Fibroblast of skin of right biceps (primary cell): ENCODE data around the gene RNF144B.

Source experiments
- DNase-seq: peaks from one replicate; pipeline ENCODE4 v3.0.0-alpha.2; 2013

Gene RNF144B

DNA sequence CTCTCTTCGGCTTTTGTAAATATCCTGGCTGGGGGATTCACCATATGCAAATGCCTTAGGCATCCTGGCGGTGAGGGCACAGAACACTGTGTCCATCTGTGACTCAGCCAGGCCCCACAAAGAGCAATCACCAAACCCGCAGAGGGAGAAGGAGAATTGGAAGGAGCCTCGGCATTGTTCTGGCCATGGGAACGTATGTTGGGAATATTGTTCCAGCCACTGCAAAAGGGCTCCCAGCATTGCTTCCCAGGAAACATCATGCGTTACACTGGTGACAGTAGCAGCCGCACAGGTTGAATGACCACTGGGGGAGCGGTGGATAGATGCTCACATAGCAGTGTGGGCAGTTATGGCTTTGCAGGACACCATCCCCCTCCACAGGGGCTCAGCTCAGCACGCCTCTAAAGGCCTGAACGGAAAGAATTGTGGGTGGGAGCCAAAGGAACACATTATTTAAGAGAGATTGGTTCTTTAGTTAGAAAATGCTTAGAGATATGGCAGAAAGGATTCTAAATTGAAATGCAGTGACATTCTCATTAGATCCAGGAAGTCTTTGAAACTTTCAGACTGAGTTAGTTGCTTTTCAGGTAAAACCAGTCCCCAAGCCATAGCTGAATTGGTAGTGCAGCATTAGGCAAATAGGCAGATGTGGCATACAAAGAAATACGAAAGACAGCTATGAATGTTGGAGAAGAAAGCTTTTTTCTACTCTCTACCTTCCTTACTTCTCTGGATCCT, 104.3 kb downstream of the RNF144B start:
- no peak for DNase-seq

DNA sequence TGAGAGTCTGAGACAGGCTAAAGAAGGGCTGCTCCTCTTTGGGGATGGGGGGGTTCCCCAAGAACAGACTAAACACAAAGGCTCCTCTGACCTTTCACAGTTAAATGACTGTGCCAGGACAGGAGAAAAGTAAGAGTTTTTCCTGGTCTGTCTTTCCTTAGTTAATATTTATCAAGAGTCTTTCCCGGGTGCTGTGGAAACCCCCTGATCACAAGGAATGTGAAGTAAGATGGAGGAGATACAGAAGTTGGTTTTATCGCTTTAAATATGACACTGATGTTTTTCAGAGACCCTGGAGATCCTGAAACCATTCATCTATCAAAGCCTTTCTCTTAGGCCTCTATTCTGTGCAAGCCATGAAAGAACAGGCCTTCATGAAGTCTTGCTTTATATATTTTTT, 105.8 kb downstream of the RNF144B start:
- DNase-seq = no peak

DNA sequence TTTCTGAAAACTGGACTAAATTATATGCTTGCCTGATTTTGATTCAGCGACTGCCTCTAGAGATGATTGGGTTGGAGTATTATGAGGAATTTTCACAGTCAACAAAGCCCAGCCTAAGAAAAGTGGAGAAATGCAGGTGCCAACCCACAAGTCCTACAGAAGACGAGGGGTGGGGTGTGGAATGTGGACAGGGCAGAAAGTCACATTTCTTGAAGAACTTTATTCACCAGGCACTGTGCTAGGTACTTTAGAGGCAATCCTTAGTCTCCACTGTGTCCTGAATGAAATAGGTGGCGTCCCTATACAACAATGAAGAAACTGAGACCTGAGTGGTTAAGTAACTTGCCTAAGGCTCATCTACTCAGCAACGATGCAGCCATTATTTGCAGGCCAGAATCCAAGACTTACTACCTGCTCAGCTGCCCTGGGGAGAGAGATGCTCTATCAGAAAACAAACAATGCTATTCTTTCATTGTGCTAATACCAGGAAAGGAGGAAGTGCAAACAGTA, 106.3 kb downstream of the RNF144B start:
- no peak for DNase-seq

DNA sequence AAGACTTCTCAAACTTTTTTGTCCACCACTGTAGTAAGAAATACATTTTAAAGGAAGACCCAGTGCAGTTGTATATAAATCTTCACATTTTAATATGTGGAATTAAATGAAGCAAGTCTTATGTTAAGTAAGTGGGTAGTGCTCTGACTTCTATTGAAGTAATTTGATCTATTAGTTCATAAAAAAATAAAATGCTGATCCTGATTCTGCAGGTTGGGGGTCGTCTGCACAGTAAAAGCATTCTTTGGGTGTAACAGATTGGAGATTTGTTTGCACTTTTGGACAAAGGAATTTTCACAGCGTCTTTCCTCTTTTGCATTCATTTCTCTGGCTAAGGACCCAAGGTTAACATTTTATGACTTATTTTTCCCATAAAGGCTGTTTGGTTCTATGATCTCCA, 106.8 kb downstream of the RNF144B start:
- DNase-seq = no peak

DNA sequence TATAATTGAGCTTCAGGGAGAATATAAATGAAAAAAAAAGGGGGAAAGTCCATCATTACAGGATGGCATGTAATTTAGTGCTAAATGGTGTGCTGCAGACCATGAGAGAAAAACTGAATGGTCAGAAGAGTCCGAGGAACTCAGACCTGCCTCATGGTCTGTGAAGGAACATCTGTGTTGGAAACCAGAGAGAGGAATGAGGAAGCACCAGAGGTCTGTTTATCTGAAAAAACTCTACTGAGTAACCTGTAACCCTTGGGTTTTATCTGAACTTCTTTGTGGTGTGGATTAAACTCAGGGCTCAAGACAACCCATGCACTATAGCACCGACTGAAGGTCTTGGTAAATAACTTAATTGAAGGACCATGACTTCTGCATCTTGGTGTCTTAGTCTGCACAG, 108.1 kb downstream of the RNF144B start:
- DNase-seq = no peak

DNA sequence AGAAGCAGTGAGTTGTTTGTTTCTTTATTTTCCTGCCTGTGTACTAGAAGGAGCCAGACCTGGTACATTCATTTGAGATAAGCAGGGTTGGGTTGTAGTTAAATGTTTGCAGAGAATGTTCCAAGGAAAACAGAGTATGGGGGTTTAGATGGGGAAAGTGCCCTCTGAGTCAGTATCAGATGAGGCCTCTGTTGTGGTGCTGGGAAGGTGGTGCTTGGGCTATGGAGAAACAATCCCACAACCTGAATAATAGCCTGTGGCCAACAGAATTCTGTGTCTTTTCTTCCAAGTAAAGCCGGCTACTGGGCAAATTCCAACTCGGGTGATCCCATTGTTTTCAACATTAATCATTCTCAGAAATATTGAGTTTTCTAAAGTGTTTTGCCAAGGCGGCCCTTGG, 109.3 kb downstream of the RNF144B start:
- no peak for DNase-seq

DNA sequence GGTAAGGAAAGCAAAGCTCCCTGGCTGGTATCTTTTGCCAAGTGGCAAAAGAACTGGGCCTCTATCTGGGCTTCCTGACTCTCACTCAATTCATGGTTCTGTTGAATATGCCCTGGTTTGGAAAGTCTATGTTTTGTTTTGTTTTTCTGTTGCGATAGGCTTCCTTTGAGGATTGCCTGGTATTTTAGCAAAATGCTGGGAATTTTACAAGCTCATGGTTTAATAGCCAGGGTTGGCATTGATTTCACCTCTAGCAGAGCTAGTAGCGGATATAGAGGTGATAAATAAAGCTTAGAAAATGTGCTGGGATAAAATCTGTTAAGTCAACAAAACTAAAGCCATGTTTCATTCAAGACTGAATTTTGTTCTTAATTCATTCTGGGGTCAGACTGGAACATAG, 109.9 kb downstream of the RNF144B start:
- DNase-seq = no peak

DNA sequence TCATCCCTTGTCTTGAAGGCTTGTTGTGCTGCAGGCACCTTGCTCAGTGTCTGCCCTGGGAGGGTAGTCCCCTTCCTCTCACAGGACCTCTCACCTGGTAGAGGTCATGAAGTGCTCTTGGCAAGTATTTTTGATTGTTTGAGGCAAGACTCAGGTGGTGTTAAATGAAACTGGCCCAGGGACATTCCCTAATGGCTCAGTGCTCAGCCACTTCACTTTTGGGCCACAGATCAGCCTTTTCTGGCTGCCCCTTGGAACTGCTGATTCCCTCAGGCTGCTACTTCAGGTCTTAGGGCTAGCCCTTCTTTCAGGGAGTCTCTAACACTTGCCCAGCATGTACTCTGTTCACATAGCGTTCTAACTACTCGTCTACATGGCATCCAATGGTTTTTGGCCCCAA, 111.3 kb downstream of the RNF144B start:
- no peak for DNase-seq

DNA sequence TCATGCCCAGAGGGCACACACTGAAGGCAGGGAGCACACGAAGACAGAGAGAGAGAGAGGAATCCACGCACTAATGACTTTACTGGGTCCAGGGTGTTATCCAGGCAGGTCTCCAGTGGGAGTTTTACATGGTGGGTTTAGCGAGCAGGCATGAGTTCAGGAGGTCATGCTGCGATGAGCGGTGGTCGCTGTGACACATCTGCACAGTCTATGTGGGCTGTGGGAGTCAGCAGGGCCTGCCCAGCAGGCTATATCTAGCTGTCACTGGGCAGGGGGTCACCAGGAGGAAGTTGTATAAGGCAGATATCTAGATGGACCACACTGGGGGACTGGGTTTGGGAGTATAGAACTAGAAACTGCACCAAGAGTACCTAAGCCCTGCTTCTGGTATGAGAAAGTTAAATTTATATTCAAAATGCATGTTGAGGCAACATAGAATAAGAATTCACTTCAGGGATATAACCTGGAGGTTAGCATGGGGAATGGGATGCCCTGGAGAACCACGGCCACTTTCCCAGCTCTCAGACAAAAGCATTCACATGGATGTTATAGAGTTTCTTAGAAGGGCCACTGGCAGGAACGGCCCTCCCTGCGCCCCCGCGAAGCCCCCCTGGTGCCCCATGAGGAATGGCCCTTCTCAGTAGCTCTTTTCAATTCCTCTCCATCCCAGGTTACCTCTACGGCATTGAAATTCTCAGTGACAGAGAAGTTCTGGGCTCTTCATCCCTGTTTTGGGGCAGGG, 113.9 kb downstream of the RNF144B start:
- DNase-seq = no peak

DNA sequence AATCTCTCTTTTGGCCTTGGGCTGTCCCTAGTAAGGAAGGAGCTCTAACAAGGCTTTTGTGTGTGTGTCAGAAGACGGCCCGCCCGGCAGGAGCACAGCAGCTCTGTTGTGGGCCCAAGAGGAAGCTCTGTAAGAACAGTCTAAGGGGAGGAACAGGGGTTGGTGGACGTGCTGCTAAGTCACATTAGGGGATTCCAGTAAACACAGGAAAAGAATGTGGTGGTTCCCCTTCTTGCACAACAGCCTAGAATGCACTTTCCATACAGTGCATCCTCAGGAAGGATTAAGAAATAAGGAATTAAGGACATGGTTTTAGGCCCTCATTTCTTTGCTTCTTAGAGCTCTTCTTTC, 114.5 kb downstream of the RNF144B start:
- peak; percentile 82 for DNase-seq

DNA sequence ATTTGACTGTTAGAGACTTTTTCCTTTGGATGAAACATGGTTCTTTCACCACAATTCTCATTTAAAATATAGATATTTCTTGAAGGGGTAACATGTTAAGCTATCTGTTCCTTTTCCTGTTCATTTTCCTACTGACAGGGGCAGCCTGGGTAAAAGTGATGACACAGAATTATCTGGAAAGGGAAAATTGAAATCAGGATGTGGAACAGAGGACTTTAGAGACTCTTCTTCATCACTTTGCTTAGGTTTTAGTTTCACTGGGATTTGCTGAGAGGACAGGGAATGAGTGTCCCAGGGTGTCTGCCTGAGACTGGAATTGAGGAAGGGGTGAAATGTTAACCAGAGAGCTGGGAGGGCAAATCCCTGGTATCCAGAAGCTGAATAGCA, 116.0 kb downstream of the RNF144B start:
- DNase-seq = no peak

DNA sequence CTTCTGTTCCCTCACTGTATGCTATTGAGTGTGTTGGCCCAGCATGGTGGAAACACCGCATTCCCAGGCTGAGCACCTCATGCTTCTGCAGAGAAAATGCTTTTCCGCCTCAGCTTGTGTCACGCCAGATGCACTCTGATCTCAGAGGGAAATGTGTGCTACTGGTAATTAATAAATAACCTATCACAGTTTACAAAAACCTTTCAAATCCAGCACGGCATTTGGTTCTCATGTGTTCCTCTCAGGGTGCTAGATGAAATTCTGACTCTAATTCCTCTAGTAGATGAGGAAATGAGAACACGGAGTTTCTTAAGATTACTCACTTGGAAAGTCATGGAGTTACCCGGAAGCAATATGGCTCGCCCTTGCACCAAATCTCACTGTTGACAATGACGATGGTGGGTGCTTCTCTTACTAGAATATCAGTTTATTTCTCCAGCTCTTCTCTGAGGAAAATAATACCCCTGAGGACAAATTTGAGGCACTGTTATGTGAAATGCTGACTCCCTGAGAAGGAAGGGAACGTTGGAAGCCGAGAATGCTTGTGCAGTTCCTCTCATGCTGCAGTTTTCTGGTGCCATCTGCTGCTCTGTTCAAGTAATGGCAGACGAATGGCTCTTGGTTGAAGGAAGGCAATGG, 116.6 kb downstream of the RNF144B start:
- DNase-seq = peak; percentile 76

DNA sequence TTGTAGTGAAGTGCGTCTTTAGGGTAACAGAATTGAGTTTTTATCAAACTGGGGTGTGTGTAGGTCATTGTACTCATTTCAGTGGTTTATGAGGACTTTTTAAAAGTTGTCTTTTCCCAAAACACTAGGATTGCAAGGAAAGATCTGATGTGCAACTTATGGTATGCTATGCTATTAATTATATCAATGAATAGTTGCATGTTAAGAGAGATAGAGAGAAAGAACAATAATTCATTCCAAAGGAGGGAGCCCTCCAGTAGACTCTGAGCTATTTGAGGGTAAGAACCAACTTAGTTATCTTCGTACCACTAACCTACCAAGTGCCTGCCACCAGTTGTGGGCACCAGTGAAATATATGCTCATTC, 117.1 kb downstream of the RNF144B start:
- no peak for DNase-seq

DNA sequence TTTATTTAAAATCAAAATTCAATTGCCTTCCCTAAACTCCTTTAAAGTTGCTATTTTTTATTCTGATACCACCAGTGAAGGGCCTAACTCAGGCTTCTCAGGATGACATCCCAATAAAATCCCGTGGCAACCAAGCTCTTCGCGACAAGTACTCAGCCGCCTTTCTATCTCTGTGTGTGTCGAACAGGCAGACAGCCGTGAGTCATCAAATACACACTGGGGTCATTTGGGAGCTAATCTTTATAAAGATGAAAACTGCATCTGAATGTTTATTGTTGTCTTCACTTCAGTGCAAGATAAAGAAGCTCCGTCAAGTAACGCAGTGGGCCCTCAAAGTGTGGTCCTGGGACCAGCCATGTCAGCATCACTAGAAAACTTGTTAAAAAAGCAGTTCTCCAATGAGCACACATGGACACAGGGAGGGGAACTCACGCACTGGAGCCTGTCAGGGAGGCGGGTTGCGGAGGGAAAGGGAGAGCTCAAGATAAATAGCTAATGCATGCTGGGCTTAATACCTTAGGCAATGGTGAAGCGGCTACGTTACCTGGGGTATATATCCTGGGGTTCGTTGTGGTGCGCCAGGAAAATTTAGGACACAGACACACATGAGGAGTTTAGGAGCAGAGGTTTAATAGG, 119.3 kb downstream of the RNF144B start:
- peak; percentile 55 for DNase-seq

DNA sequence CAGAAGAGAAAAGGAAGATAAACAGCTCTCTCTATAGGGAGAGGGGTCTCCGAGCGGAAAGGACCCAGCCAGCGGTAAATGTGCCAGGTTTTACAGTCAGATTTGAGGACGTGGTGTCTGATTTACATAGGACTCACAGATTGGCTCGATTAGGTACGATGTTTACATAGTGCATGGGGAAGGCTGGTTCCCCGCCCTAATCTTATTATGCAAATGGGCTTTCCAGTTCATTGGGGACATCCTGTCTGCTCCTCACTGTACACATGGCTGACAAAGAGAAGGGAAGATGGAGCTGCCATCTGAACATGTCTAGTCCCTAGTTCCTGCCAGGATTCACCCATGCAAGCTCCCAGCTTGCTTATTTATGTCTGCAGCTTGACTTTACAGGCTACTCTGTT, 119.9 kb downstream of the RNF144B start:
- DNase-seq = no peak

DNA sequence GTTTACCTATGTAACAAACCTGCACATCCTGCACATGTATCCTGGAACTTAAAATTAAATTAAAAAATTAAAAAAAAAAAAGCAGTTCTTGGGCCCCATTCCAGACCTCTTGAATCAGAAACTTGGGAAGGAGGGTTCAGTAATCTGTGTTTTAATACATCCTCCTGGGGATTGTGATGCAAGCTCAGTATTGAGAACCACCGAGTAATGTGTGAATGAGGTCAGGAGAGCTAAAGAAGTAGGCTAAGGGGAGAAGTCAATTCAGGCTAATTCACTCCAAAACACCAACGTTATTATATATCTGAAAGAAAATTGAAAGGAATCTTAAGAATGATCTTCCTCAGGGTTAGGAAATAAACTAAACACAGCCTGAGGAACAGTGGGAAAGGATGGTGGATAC, 120.4 kb downstream of the RNF144B start:
- DNase-seq = peak; percentile 56

DNA sequence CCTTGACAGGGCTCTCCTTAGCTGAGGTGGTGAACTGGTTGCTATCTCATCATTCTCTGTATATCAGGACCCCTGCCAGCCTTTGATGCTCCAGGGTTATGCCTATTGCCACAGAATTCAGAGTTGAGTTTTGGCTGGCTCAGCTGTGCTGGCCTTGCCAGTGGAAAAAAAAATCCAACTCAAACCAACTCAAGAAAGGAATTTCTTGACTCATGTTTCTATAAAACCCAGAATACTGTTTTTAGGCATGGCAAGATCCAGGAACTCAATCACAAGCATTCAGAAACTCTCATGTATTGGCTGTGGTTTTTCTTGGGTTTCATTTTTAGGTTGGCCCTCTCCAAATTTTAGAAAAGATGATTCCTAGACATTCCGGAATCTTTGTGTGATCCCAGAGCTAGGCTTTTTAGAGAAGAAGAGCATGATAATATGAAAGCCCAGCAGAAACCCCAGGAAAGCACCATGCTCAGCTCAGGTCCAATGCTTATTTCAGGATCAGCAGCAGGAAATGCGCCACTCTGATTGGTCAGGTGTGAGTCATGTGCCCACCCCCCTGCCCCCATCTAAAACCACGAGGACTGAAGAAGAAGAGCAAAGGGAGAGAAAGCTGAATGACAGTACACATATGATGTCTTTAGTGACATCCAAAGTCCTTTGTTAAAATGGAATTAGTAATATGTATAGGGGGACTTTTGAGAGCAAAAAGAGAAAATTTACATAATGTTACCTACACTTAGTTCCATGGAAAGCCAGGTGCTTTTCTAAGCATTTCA, 122.9 kb downstream of the RNF144B start:
- DNase-seq = no peak

DNA sequence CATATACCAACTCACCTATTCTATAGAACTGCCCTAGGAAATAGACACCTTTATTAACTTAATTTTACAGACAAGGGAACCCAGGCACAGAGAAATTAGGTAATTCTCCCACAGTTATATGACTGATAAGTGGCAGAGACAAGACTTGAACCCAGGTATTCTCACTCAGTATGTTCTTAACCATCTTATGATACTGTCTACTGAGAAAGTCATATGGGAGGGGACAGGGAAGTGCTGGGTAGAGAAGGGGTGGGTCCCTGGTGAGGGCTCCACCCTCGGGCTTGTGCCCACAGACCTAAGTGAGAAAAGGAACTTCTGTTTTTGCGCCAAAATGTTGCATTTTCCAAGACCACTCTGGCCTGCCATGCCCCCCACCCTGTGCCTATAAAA, 123.5 kb downstream of the RNF144B start:
- no peak for DNase-seq

DNA sequence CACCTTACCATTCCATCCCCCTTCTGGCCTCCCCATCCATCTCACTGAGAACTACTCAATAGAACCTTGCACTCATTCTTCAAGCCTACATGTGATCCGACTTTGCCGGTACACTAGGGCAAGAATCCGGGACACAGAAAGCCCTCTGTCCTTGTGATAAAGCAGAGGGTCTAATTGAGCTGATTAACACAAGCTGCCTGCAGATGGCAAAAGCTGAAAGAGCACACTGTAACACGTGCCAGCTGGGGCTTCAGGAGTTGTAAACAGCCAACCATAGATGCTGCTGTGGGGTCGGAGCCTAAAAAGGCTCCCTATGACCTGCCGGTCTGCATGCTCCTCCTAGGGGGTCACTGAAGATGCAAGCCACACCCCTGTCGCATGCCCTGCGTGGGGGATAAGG, 124.1 kb downstream of the RNF144B start:
- DNase-seq = no peak

DNA sequence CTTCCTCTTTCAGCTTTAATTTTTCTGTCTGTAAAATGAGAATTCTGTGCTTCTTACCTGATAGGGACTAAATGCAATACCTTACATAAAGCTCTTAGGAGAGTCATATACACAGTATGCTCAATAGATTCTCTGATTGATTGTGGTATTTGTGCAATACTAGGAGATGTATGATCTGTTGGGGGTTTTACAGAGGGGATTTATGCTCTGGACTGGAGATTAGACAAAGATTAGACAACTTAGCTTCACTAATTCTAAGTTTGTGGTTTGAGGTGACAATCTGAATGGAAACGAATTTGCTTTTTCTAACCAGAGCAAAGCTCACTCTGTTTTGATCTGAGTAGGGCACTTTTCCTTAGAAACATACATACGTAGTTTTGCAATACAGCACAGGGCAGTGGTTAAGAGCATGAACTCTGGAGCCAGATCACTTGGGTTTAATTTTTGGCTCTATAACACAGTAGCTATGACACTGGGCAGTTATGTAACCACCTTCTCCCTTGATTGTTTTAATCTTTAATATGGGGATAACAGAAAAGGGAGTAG, 126.2 kb downstream of the RNF144B start:
- DNase-seq = no peak

DNA sequence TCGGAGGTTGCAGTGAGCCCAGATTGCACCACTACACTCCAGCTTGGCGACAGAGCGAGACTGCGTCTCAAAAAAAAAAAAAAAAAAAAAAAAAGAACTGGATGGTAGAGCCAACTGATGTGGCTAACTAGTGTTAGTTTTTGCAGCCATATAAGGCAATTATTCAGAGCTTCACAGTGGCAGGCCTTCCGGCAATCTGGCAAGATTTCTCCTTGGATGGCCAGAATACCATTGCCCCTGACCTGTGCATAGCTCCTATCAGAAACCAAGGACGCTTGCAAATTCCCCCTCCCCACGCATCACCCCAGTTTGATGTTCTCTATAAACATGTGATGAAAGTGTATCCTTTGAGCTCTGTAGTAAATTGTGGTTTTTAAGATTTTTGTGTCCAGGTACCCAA, 127.0 kb downstream of the RNF144B start:
- DNase-seq = no peak

DNA sequence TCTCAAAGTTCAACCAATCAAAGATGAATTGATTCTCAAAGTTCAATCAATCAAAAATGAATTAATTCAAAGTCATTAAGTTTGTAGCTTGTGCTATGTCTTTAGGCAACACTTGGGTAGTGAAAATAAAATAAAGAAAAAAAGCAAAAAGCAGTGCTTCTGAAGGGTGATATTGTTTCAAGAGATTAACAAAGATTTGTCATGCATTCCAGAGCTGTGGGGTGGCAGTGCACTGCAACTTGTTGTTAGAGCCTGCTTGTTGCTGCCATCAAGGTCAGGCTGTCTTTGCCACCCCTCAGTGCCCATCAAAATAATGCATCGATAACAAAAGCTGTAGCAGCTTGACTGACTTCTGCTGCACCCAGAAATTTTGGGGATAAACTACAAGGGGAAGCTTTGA, 128.6 kb downstream of the RNF144B start:
- DNase-seq = no peak
